C1 segment of cervical spinal cord (tissue), 14 donors: ENCODE results near the gene CYP11A1.
"Not testable (repeated sequence)": the region's sequence is repeated elsewhere in the genome, so short reads cannot be mapped to it uniquely, and the experiment has no call there.

ENCODE experiments used
- DNase-seq, 14 donors: peaks; one replicate each; lab custom pipeline; 2025; lab: John Stamatoyannopoulos, UW

CYP11A1 gene

DNA sequence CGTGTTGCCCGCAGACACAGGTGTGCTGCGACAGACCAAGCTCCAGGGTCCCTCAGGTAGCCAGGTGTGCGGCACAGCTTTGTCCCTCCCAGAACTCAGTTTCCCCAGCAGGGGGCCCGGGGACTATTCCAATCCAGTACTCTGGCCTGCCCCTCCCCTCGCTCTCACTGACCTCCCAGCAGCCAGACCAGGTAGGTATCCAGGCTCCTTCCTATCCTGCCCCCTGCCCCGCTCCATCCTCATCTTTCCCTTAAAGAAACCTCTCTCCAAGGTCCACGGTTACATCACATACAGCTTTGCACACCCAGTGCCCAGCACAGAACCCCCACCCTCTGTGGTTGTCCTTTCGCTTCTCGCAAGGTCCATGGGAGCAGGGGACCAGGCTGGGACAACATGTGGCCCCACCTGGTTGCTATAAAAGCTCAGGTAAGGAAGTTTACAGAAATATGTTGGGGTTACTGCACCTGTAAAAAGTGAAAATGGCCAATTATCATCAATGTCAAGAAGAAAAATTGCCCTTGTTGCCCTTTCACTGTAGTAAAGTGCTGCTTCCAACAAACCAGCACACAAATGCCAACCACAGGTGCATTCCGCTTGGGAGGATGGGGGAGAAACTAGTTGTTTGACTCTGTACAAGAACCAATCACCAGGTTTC lies 7.3 kb upstream of the CYP11A1 start:
- DNase-seq: no peak

DNA sequence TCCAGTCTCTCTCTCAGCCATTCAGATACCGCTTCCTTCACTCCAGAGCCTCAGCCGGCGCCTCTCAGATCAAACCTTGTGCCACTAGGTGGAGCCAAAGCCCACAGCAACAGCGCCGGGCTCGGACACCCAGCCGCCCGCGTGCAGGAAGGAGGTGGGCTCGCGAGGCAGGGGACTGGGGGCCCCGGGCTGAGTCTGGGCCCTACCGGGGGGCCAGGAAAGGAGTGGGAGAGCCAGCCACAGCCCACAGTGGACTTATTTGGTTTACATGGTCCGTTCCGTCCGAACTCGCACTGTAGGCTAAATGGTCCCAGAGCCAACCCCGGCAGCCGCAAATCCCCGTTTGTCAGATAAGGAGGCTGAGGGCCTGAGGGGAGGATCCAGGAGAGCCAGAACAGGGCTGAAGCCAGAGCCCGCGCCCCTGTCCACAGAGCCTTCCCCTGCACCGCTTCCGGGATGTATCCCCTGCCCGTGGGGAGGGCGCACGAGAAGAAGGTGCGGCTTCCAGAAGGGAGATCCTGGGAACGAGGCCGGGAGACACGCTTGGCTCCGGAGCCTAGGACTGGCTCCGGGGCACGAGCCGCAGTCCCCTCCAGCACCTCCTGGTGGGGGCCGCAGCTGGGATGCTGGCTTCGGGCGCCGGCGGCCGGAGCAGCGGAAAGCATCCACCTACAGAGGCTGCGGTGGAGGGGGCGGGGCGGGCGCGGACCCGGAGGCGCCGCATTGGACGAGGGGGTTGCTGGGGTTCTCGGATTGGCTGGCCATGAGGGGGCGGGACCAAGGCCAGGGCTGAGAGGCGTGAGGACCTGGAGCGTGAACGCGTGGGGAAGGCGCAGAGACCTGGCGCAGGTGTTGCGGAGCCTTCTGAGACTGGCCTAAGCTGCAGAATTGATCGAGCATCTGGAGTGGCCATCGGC lies 6.5 kb upstream of the CYP11A1 start:
- DNase-seq: peak in 13 of 14 donors; percentile 26 to 84 (median 74)

DNA sequence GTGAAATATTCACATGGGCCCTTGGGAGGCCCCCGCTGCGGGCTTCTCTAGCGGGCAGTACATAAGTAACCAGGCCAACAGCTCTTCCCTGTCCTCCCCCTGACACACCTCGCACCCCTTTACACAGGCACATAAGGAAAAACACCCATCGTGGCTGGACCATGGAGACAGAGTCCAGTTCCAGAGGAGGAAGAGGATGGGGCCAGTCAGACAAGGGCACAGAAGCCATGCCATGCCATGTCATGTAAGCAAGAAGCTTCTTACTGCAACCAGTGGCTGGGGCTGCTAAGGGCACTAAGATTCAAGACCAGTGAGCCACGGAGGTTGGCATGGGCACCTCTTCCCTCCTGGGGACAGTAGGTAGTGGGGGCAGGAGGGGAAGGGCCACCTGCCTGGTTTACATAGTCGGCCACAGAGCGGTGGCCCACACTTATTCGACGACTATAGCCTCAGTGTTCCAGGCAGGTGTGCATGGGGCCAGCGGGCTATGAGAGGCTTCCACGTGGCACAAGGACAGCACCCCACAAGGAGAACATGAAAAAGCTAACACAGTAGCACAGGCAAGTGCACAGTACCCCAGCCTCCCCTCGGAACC lies 5.7 kb upstream of the CYP11A1 start:
- no peak for DNase-seq

GRCh38 chr15:74370471-74370870 lies 3.0 kb upstream of the CYP11A1 start:
- no peak for DNase-seq

DNA sequence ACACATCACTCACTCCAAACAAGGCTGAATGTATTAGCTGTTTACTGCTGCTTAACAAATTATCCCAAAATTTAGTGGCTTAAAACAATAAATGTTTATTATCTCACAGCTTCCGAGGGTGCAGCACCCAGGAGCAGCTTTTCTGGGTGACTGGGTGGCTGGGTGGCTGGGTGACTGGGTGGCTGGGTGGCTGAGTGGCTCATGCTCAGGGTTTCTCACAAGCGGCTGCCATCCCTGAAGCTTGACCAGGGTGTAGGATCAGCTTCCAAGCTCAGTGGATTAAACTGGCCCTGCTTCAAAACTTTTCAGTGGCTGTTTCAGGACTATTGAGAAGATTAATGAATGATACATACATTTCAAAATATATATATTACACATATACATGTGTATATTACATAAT lies 2.3 kb upstream of the CYP11A1 start:
- DNase-seq: no peak

GRCh38 chr15:74369084-74369745 lies 1.8 kb upstream of the CYP11A1 start:
- no peak for DNase-seq

- DNase-seq: no peak
Observed at GRCh38 chr15:74368121-74368520, 675 bp upstream of the CYP11A1 start.

GRCh38 chr15:74365598-74366445 lies 1.6 kb downstream of the CYP11A1 start:
- no peak for DNase-seq

GRCh38 chr15:74364936-74365597 lies 2.4 kb downstream of the CYP11A1 start:
- no peak for DNase-seq

GRCh38 chr15:74362482-74362881 lies 5.0 kb downstream of the CYP11A1 start:
- DNase-seq: no peak

DNA sequence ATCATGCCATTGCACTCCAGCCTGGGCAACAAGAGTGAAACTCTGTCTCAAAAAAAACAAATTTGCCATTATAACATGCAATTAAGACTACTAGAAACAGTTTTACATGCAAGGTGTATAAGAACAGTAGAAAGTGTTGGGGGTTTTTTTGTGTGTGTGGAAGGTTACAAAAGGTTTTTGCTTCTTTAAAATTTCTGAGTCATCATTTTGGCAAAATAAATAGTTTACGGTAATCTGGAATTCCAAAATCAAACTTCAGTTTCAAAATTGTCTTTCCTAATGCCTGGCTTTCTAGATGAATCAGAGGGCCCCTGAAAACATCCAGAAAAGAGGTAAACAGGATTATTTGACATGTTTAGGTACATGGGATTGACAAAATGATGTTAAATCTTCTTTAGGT lies 6.6 kb downstream of the CYP11A1 start:
- not testable (repeated sequence) for DNase-seq

DNA sequence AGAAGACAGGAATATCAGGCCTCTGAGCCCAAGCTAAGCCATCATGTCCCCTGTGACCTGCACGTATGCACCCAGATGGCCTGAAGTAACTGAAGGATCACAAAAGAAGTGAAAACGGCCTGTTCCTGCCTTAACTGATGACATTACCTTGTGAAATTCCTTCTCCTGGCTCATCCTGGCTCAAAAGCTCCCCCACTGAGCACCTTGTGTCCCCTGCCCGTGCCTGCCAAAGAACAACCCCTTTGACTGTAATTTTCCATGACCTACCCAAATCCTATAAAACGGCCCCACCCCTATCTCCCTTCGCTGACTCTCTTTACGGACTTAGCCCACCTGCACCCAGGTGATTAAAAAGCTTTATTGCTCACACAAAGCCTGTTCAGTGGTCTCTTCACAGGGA lies 8.1 kb downstream of the CYP11A1 start:
- peak in 1 of 14 donors; percentile 47 for DNase-seq

DNA sequence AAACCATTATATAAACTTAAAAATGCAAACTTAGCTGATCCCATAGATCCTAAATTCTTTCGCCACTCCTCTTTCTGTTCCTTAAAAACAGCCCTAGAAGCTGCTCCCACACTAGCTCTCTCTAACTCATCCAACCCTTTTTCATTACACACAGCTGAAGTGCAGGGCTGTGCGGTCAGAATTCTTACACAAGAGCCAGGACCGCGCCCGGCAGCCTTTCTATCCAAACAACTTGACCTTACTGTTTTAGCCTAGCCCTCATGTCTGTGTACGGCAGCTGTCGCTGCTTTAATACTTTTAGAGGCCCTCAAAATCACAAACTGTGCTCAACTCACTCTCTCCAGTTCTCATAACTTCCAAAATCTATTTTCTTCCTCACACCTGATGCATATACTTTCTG lies 9.9 kb downstream of the CYP11A1 start:
- not testable (repeated sequence) for DNase-seq

GRCh38 chr15:74356050-74356449 lies 11.4 kb downstream of the CYP11A1 start:
- DNase-seq: not testable (repeated sequence)

DNA sequence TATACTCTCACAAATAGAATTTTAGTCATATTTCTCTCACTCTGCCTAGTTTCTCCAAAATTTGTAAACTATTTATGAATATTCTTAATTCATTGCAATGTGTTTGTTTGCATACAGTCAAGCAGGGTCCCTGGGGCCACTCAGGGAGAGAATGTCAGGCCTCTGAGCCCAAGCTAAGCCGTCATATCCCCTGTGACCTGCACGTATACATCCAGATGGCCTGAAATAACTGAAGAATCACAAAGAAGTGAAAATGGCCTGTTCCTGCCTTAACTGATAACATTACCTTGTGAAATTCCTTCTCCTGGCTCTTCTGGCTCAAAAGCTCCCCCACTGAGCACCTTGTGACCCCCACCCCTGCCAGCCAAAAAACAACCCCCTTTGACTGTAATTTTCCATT lies 13.5 kb downstream of the CYP11A1 start:
- DNase-seq: not testable (repeated sequence)

DNA sequence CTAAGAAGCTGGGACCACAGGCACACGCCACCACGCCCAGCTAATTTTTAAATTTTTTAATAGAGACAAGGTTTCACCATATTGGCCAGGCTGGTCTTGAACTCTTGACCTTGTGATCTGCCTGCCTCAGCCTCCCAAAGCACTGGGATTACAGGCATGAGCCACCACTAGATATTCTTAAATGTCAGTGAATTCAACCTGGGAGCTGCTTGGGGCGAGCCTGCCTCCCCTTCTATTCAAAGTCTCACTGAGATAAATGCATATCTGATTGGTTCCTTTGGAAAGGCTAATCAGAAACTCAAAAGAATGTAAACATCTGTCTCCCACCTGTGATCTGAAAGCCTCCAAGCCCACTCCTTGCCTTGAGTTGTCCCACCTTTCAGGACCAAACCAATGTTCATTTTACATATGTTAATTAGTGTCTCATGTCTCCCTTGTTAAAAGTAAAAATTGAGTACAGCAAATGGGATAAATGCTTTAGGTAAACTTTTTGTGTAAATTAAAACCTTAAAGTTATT lies 15.0 kb downstream of the CYP11A1 start:
- DNase-seq: no peak

DNA sequence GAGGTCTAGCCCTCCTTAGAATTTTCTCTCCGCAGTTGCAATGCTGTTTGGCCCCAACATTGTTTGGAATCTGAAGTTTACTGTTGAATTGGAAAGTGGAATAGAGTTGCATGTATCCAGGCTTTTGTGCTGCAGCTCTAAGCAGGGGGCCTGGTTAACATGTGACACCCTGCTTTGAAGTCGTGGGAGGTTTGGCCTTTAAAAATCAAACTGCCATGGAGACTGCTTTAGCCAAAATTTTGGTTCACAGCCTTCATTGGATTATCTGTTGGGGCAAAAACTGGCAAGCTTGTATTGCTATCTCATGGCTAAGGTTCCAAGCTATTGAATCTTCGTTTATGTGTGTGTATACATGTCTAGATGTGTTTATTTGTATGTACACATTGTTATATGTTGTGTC lies 15.8 kb downstream of the CYP11A1 start:
- DNase-seq: no peak

DNA sequence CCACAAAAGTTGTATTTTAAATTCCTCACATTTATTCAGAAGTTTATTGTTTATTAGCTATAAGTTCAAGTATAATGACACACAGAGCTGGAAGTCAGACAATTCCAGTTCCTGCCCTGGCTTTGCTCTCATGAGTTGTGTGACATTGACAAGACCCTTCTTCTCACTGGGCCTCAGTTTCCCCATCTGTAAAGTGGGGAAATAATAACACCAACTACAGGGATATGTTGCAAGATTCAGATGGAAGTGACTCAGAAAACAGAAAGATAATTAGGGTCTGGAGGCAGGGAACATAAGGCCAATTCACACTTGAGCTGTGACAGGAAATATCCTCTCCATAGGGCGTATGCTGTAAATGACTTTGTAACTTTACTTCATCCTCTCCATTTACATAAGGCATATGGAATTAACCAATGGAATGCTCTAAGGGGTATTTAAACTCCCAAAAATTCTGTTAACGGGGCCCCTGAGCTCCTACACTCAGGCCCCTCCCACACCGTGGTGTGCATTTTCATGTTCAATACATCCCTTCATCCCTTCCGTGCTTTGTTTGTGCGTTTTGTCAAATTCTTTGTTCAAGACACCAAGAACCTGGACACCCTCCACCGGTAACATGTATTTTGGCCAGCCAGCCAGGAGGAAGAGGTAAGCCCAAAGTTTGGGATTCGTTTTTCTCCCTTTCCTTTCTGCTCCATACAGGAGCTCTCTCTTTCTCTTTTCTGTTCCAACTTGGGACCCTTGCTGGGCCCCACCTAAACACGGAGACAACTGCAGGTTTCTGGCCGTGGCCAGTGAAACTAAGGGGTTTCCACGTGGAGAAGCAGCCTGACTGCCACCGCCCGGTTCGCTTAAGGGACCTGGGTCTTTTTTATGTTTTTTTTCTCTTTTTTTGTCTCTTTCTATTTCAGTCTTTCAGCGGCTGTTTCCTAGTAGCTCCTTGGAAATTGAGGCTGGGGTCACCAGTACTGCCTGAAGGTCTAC lies 16.9 kb downstream of the CYP11A1 start:
- DNase-seq: no peak

DNA sequence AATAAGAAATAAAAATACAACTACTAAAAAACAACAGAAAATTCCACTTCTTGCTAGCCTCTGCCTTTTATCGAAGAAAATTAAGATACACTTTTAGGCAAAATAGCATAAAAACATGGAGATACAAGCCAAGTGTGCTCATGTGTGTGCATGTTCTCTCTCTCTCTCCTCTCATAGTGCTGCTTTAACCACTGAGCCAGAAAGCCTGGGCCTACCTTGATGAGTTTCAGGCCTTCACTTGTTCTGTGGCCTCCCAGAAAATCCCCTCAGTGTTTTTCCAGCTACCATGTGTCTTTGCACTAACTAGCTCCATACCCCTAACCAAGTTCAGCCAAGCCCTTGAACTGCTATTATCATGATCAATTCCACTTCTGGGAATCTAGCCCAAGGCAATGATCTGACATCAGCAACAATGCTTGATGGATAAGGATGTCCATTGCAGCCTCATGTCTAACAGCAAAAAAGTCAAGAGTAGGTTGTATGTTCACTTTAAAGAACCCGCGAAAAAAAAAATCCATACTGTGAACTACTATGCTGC lies 18.1 kb downstream of the CYP11A1 start:
- no peak for DNase-seq
